ENCODE measurements around the gene APAF1. TPM values are rescaled to one million over a fixed set of nuclear protein-coding genes. Genes with fewer than 3 reads are reported as not detected.

The APAF1 gene
- total and polyA plus RNA-seq, 9 of the 15 experiments (the other 6 are each of a cell fraction or from before 2014, with no cell fraction given), result 5.1 to 15.7 (median 9.9) TPM

GRCh38 chr12:98770230-98770629, 125.1 kb downstream of the APAF1 start:
- POLR2A ChIA-PET, result interaction anchor here (1.7 kb wide), 1 partner anchor 13 kb away, joined by 4 read pairs; no protein-coding TSS in a partner anchor
- Histone ChIP-seq H3K27ac (ENCODE audit: extremely low read depth, low read depth, low read length) (no peak overlapping the region), H3K4me3 (no peak overlapping the region), H3K9ac (ENCODE audit: insufficient read depth in 1 of 2, low read depth in 2 of 2, low read length in 2 of 2) (no peak overlapping the region), H3K4me1 (replicated peaks in 1 of 2; ENCODE audit: control insufficient read depth in 2 of 2, insufficient read depth in 2 of 2, low read length in 2 of 2) (no peaks in the 10 kb centered on the region), H2AFZ (ENCODE audit: low read depth, low read length) (no peak overlapping the region), H3K27me3 (ENCODE audit: control insufficient read depth in 2 of 2, insufficient read depth in 2 of 2, low read length in 2 of 2) (peaks cover under 1 to 2% of the 10 kb centered on the region in 2 experiments; a peak in 1 of 5 replicates), H3K79me2 (ENCODE audit: control insufficient read depth, insufficient read depth, low read length) (no peaks in the 10 kb centered on the region), H3K4me2 (ENCODE audit: insufficient read depth, low read length) (no peak overlapping the region), H3K9me1 (ENCODE audit: control insufficient read depth, insufficient read depth, low read length) (no peaks in the 10 kb centered on the region), H3K36me3 (ENCODE audit: control insufficient read depth, insufficient read depth, low read length) (no peaks in the 10 kb centered on the region), H4K20me1 (replicated peaks; ENCODE audit: control insufficient read depth, insufficient read depth, low read length) (no peaks in the 10 kb centered on the region), H3K9me3 (replicated peaks; ENCODE audit: control insufficient read depth, insufficient read depth, low read depth, low read length) (peaks cover 2% of the 10 kb centered on the region)
- FAIRE-seq, result no peak
- no peak for ATAC-seq
- in situ Hi-C loops (cut with MboI) (no loop called here), intact Hi-C loops (cut with micrococcal nuclease) (no loop called here)
- 30% methylated on average over 4 of the region's 4 CpGs for WGBS (ENCODE audit: insufficient coverage, low coverage, missing lambda C conversion rate)
- CTCF ChIA-PET (ENCODE audit: low intra/inter-chr PET ratio), result no interaction called here
- no peak for DNase-seq (ENCODE audit: extremely low read depth in 1 of 4, low spot score in 3 of 4)
- TF ChIP-seq CEBPB (tag; IDR thresholded peaks at IDR 0.05), result no peak
- no peak for TF ChIP-seq KLF13 (tag; IDR thresholded peaks at IDR 0.05; ENCODE audit: borderline replicate concordance, low read depth)
- TF ChIP-seq, protein P1, sequence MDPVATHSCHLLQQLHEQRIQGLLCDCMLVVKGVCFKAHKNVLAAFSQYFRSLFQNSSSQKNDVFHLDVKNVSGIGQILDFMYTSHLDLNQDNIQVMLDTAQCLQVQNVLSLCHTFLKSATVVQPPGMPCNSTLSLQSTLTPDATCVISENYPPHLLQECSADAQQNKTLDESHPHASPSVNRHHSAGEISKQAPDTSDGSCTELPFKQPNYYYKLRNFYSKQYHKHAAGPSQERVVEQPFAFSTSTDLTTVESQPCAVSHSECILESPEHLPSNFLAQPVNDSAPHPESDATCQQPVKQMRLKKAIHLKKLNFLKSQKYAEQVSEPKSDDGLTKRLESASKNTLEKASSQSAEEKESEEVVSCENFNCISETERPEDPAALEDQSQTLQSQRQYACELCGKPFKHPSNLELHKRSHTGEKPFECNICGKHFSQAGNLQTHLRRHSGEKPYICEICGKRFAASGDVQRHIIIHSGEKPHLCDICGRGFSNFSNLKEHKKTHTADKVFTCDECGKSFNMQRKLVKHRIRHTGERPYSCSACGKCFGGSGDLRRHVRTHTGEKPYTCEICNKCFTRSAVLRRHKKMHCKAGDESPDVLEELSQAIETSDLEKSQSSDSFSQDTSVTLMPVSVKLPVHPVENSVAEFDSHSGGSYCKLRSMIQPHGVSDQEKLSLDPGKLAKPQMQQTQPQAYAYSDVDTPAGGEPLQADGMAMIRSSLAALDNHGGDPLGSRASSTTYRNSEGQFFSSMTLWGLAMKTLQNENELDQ (CRISPR knock-in tag; IDR thresholded peaks at IDR 0.05; ENCODE audit: borderline replicate concordance), result no peak
- no peak for TF ChIP-seq SREBF2 (CRISPR knock-in tag; IDR thresholded peaks at IDR 0.05)
- TF ChIP-seq ERF (CRISPR knock-in tag; IDR thresholded peaks at IDR 0.05), result no peak
- TF ChIP-seq PHB (CRISPR knock-in tag; IDR thresholded peaks at IDR 0.05), result no peak
- TF ChIP-seq TRIM25 (IDR thresholded peaks at IDR 0.05; ENCODE audit: borderline replicate concordance), result no peak
- no TSS peak for BruUV-seq (replicated peaks)

All from K562 (cell line).